C4-2B (cell line): Measurements from ENCODE around the gene GDA.

Experiments used
- ZFX ChIP-seq: fragments of 450-650 bp; IDR thresholded peaks from 2 replicates; pipeline ENCODE4 v1.6.1; 2017
- TF ChIP-seq, protein P1 (sequence below): fragments of 450-650 bp; conservative IDR thresholded peaks from 2 replicates; pipeline ENCODE4 v1.5.1; 2017; ENCODE audit warnings: mild to moderate bottlenecking

DNA sequence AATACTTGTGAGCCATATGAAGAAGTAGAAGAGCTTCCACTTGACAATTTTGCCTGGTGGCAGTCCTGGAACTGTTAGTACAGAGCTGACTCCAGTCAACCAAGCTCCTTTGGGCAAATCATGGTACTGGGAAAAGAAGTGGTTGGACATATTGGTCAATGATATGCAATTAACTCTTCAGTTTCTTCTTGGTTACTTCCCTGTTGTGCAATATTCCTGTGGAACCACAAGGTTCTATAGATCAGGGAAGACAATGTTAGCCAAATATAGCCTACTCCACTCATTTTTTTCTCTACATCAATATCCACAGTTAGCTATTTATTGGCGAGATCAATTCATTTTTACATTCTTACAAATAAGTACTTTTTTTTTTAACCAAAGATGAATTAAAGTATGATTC is 14.4 kb upstream of the GDA start:
- TF ChIP-seq, protein P1, sequence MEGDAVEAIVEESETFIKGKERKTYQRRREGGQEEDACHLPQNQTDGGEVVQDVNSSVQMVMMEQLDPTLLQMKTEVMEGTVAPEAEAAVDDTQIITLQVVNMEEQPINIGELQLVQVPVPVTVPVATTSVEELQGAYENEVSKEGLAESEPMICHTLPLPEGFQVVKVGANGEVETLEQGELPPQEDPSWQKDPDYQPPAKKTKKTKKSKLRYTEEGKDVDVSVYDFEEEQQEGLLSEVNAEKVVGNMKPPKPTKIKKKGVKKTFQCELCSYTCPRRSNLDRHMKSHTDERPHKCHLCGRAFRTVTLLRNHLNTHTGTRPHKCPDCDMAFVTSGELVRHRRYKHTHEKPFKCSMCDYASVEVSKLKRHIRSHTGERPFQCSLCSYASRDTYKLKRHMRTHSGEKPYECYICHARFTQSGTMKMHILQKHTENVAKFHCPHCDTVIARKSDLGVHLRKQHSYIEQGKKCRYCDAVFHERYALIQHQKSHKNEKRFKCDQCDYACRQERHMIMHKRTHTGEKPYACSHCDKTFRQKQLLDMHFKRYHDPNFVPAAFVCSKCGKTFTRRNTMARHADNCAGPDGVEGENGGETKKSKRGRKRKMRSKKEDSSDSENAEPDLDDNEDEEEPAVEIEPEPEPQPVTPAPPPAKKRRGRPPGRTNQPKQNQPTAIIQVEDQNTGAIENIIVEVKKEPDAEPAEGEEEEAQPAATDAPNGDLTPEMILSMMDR: no peak
- no peak for TF ChIP-seq ZFX
